ENCODE data around the gene ST6GAL1. TPM values are rescaled to one million over a fixed set of nuclear protein-coding genes. Genes with fewer than 3 reads are reported as not detected.

The ST6GAL1 gene
- total and polyA plus RNA-seq, 4 donors: 28.9 to 44.6 (median 34.6) TPM

GRCh38 chr3:187104933-187105332 is 174.6 kb downstream of the ST6GAL1 start:
- WGBS (ENCODE audit: insufficient coverage): 88% methylated on average over 6 of the region's 7 CpGs
- Histone ChIP-seq H3K27ac (ENCODE audit: low read depth, low read length) (peak overlapping the region; percentile 22), H3K4me3 (ENCODE audit: low read depth, low read length) (no peak overlapping the region), H3K27me3 (ENCODE audit: control insufficient read depth, insufficient read depth, low read length) (no peaks in the 10 kb centered on the region), H3K4me1 (ENCODE audit: control insufficient read depth, insufficient read depth, low read length) (peaks cover 8% of the 10 kb centered on the region), H3K9me3 (ENCODE audit: control insufficient read depth, insufficient read depth, low read length) (no peaks in the 10 kb centered on the region), H3K36me3 (ENCODE audit: control insufficient read depth, insufficient read depth, low read length) (no peaks in the 10 kb centered on the region)
- DNase-seq (ENCODE audit: low read depth in 4 of 6, low spot score in 6 of 6): no peak

GRCh38 chr3:187105700-187106099 is 175.4 kb downstream of the ST6GAL1 start:
- Histone ChIP-seq H3K9me3 (ENCODE audit: control insufficient read depth, insufficient read depth, low read length) (no peaks in the 10 kb centered on the region), H3K27ac (ENCODE audit: low read depth, low read length) (no peak overlapping the region), H3K4me3 (ENCODE audit: low read depth, low read length) (no peak overlapping the region), H3K36me3 (ENCODE audit: control insufficient read depth, insufficient read depth, low read length) (no peaks in the 10 kb centered on the region), H3K27me3 (ENCODE audit: control insufficient read depth, insufficient read depth, low read length) (no peaks in the 10 kb centered on the region), H3K4me1 (ENCODE audit: control insufficient read depth, insufficient read depth, low read length) (peaks cover 8% of the 10 kb centered on the region)
- no CpG with 5 or more reads among the region's 3 CpGs for WGBS (ENCODE audit: insufficient coverage)
- DNase-seq (ENCODE audit: low read depth in 4 of 6, low spot score in 6 of 6): no peak

GRCh38 chr3:187107989-187108388 is 177.7 kb downstream of the ST6GAL1 start:
- H3K27me3 ChIP-seq (ENCODE audit: control insufficient read depth, insufficient read depth, low read length): no peaks in the 10 kb centered on the region
- H3K4me3 ChIP-seq (ENCODE audit: low read depth, low read length): no peak overlapping the region
- H3K9me3 ChIP-seq (ENCODE audit: control insufficient read depth, insufficient read depth, low read length): no peaks in the 10 kb centered on the region
- WGBS (ENCODE audit: insufficient coverage): 82% methylated on average over 2 of the region's 3 CpGs
- no peaks in the 10 kb centered on the region for H3K4me1 ChIP-seq (ENCODE audit: control insufficient read depth, insufficient read depth, low read length)
- H3K36me3 ChIP-seq (ENCODE audit: control insufficient read depth, insufficient read depth, low read length): no peaks in the 10 kb centered on the region
- no peak overlapping the region for H3K27ac ChIP-seq (ENCODE audit: low read depth, low read length)
- peak in 1 of 6 donors; percentile 28 for DNase-seq (ENCODE audit: low read depth in 4 of 6, low spot score in 6 of 6)

GRCh38 chr3:187110156-187110555 is 179.8 kb downstream of the ST6GAL1 start:
- 57% methylated on average over 1 of the region's 1 CpG for WGBS (ENCODE audit: insufficient coverage)
- Histone ChIP-seq H3K4me3 (ENCODE audit: low read depth, low read length) (no peak overlapping the region), H3K9me3 (ENCODE audit: control insufficient read depth, insufficient read depth, low read length) (no peaks in the 10 kb centered on the region), H3K27me3 (ENCODE audit: control insufficient read depth, insufficient read depth, low read length) (no peaks in the 10 kb centered on the region), H3K36me3 (ENCODE audit: control insufficient read depth, insufficient read depth, low read length) (no peaks in the 10 kb centered on the region), H3K4me1 (ENCODE audit: control insufficient read depth, insufficient read depth, low read length) (no peaks in the 10 kb centered on the region), H3K27ac (ENCODE audit: low read depth, low read length) (no peak overlapping the region)
- no peak for DNase-seq (ENCODE audit: low read depth in 4 of 6, low spot score in 6 of 6)

GRCh38 chr3:187112934-187113793 is 182.8 kb downstream of the ST6GAL1 start:
- Histone ChIP-seq H3K4me3 (ENCODE audit: low read depth, low read length) (no peak overlapping the region), H3K27me3 (ENCODE audit: control insufficient read depth, insufficient read depth, low read length) (no peaks in the 10 kb centered on the region), H3K4me1 (ENCODE audit: control insufficient read depth, insufficient read depth, low read length) (no peaks in the 10 kb centered on the region), H3K9me3 (ENCODE audit: control insufficient read depth, insufficient read depth, low read length) (no peaks in the 10 kb centered on the region), H3K27ac (ENCODE audit: low read depth, low read length) (no peak overlapping the region), H3K36me3 (ENCODE audit: control insufficient read depth, insufficient read depth, low read length) (no peaks in the 10 kb centered on the region)
- DNase-seq (ENCODE audit: low read depth in 4 of 6, low spot score in 6 of 6): peak in 2 of 6 donors; percentile 23 to 47
- WGBS (ENCODE audit: insufficient coverage): no CpG with 5 or more reads among the region's 2 CpGs

- WGBS (ENCODE audit: insufficient coverage): 100% methylated on average over 2 of the region's 2 CpGs
Observed at GRCh38 chr3:187114511-187114910, 184.2 kb downstream of the ST6GAL1 start.

GRCh38 chr3:187120326-187120725 is 190.0 kb downstream of the ST6GAL1 start:
- Histone ChIP-seq H3K36me3 (ENCODE audit: control insufficient read depth, insufficient read depth, low read length) (no peaks in the 10 kb centered on the region), H3K27me3 (ENCODE audit: control insufficient read depth, insufficient read depth, low read length) (no peaks in the 10 kb centered on the region), H3K27ac (ENCODE audit: low read depth, low read length) (no peak overlapping the region), H3K4me3 (ENCODE audit: low read depth, low read length) (no peak overlapping the region), H3K9me3 (ENCODE audit: control insufficient read depth, insufficient read depth, low read length) (no peaks in the 10 kb centered on the region), H3K4me1 (ENCODE audit: control insufficient read depth, insufficient read depth, low read length) (no peaks in the 10 kb centered on the region)
- DNase-seq (ENCODE audit: low read depth in 4 of 6, low spot score in 6 of 6): no peak
- WGBS (ENCODE audit: insufficient coverage): 85% methylated on average over 2 of the region's 2 CpGs

More at GRCh38 chr3:187114511-187114910, 184.2 kb downstream of the ST6GAL1 start:
- Histone ChIP-seq H3K9me3 (ENCODE audit: control insufficient read depth, insufficient read depth, low read length) (no peaks in the 10 kb centered on the region), H3K27ac (ENCODE audit: low read depth, low read length) (no peak overlapping the region), H3K27me3 (ENCODE audit: control insufficient read depth, insufficient read depth, low read length) (no peaks in the 10 kb centered on the region), H3K4me3 (ENCODE audit: low read depth, low read length) (no peak overlapping the region), H3K4me1 (ENCODE audit: control insufficient read depth, insufficient read depth, low read length) (no peaks in the 10 kb centered on the region), H3K36me3 (ENCODE audit: control insufficient read depth, insufficient read depth, low read length) (no peaks in the 10 kb centered on the region)
- DNase-seq (ENCODE audit: low read depth in 4 of 6, low spot score in 6 of 6): no peak

GRCh38 chr3:187122261-187122660 is 191.9 kb downstream of the ST6GAL1 start:
- WGBS (ENCODE audit: insufficient coverage): no CpG with 5 or more reads among the region's 1 CpG
- Histone ChIP-seq H3K4me1 (ENCODE audit: control insufficient read depth, insufficient read depth, low read length) (no peaks in the 10 kb centered on the region), H3K27ac (ENCODE audit: low read depth, low read length) (no peak overlapping the region), H3K27me3 (ENCODE audit: control insufficient read depth, insufficient read depth, low read length) (no peaks in the 10 kb centered on the region), H3K4me3 (ENCODE audit: low read depth, low read length) (no peak overlapping the region), H3K9me3 (ENCODE audit: control insufficient read depth, insufficient read depth, low read length) (peaks cover 3% of the 10 kb centered on the region), H3K36me3 (ENCODE audit: control insufficient read depth, insufficient read depth, low read length) (no peaks in the 10 kb centered on the region)
- DNase-seq (ENCODE audit: low read depth in 4 of 6, low spot score in 6 of 6): no peak

- Histone ChIP-seq H3K9me3 (ENCODE audit: control insufficient read depth, insufficient read depth, low read length) (peaks cover 4% of the 10 kb centered on the region), H3K27me3 (ENCODE audit: control insufficient read depth, insufficient read depth, low read length) (no peaks in the 10 kb centered on the region), H3K27ac (ENCODE audit: low read depth, low read length) (no peak overlapping the region), H3K4me3 (ENCODE audit: low read depth, low read length) (no peak overlapping the region), H3K36me3 (ENCODE audit: control insufficient read depth, insufficient read depth, low read length) (no peaks in the 10 kb centered on the region), H3K4me1 (ENCODE audit: control insufficient read depth, insufficient read depth, low read length) (no peaks in the 10 kb centered on the region)
- WGBS (ENCODE audit: insufficient coverage): 94% methylated on average over 2 of the region's 6 CpGs
- no peak for DNase-seq (ENCODE audit: low read depth in 4 of 6, low spot score in 6 of 6)
Observed at GRCh38 chr3:187125319-187126031, 195.1 kb downstream of the ST6GAL1 start.

Measured in spinal cord (tissue), 10 donors.